ENCODE measurements around the gene STX10.

GRCh38 chr19:13117772-13118423 is 32.3 kb downstream of the STX10 start, which contains the start of gene NACC1:
- TF ChIP-seq, protein P1, sequence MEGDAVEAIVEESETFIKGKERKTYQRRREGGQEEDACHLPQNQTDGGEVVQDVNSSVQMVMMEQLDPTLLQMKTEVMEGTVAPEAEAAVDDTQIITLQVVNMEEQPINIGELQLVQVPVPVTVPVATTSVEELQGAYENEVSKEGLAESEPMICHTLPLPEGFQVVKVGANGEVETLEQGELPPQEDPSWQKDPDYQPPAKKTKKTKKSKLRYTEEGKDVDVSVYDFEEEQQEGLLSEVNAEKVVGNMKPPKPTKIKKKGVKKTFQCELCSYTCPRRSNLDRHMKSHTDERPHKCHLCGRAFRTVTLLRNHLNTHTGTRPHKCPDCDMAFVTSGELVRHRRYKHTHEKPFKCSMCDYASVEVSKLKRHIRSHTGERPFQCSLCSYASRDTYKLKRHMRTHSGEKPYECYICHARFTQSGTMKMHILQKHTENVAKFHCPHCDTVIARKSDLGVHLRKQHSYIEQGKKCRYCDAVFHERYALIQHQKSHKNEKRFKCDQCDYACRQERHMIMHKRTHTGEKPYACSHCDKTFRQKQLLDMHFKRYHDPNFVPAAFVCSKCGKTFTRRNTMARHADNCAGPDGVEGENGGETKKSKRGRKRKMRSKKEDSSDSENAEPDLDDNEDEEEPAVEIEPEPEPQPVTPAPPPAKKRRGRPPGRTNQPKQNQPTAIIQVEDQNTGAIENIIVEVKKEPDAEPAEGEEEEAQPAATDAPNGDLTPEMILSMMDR (IDR thresholded peaks at IDR 0.05), result no peak
- no peak for TF ChIP-seq POLR2AphosphoS5 (IDR thresholded peaks at IDR 0.05)
